Measurements from ENCODE around the gene SYNRG. TPM values are rescaled to one million over a fixed set of nuclear protein-coding genes. Genes with fewer than 3 reads are reported as not detected.

The SYNRG gene
- polyA plus RNA-seq, 1 of the 3 experiments (the other 2 are of a cell fraction) = 8.9 TPM

GRCh38 chr17:37609170-37610040 lies at the start of gene SYNRG (continued):
- TF ChIP-seq TAF1 (IDR thresholded peaks at IDR 0.05; ENCODE audit: borderline replicate concordance, low read depth, low read length) = peak; percentile 91
- peak; percentile 60; the same call in 1 of the 2 replicates for TF ChIP-seq TCF12 (IDR thresholded peaks at IDR 0.05)
- TF ChIP-seq RFX5 (IDR thresholded peaks at IDR 0.05; ENCODE audit: low read length) = no peak
- no peak for TF ChIP-seq IRF3 (IDR thresholded peaks at IDR 0.05; ENCODE audit: low read depth, low read length)
- TF ChIP-seq EP300 (IDR thresholded peaks at IDR 0.05; ENCODE audit: borderline replicate concordance in 1 of 2, low read depth in 1 of 2, low read length in 1 of 2) = peak; percentile 4 to 52; a peak in 1 of 4 replicates
- no peak; the same call in 1 of the 2 replicates for TF ChIP-seq JUND (IDR thresholded peaks at IDR 0.05)
- no peak for TF ChIP-seq EZH2phosphoT487 (IDR thresholded peaks at IDR 0.05; ENCODE audit: borderline replicate concordance, low read depth)
- no peak for TF ChIP-seq NRF1 (IDR thresholded peaks at IDR 0.05; ENCODE audit: low read depth, low read length)
- no peak for TF ChIP-seq SMC3 (IDR thresholded peaks at IDR 0.05; ENCODE audit: low read depth, low read length)
- TF ChIP-seq GABPA (IDR thresholded peaks at IDR 0.05; ENCODE audit: low read depth) = peak; percentile 80
- peak; percentile 92 for TF ChIP-seq YY1 (IDR thresholded peaks at IDR 0.05; ENCODE audit: low read depth)
- peak; percentile 75 for TF ChIP-seq CHD2 (IDR thresholded peaks at IDR 0.05; ENCODE audit: low read length, partially characterized antibody)
- peak; percentile 70; the same call in 1 of the 2 replicates for TF ChIP-seq FOXM1 (IDR thresholded peaks at IDR 0.05; ENCODE audit: low read depth)
- peak; percentile 28; the same call in 1 of the 2 replicates for TF ChIP-seq RCOR1 (IDR thresholded peaks at IDR 0.05; ENCODE audit: low read length)

GRCh38 chr17:37657202-37657601 lies 48.0 kb upstream of the SYNRG start:
- H2AFZ ChIP-seq (ENCODE audit: low read depth) = no peak overlapping the region
- no peak overlapping the region for H3K4me3 ChIP-seq (ENCODE audit: low read depth in 2 of 2, low read length in 1 of 2)
- no peaks in the 10 kb centered on the region for H3K27me3 ChIP-seq (ENCODE audit: insufficient read depth)
- H4K20me1 ChIP-seq (ENCODE audit: insufficient read depth) = no peaks in the 10 kb centered on the region
- no peaks in the 10 kb centered on the region for H3K36me3 ChIP-seq (replicated peaks in 1 of 2; ENCODE audit: control insufficient read depth in 1 of 2, insufficient read depth in 2 of 2, low read length in 1 of 2)
- no peaks in the 10 kb centered on the region for H3K9me2 ChIP-seq
- no peak for DNase-seq
- no peak overlapping the region for H3K9ac ChIP-seq
- no peaks in the 10 kb centered on the region for H3K9me3 ChIP-seq
- no peaks in the 10 kb centered on the region for H3K4me1 ChIP-seq (ENCODE audit: control insufficient read depth in 1 of 2, insufficient read depth in 2 of 2, low read depth in 1 of 2, low read length in 1 of 2)
- ChIA-PET POLR2A (no interaction called here), CTCF (interaction anchor here (2.2 kb wide), 1 partner anchor 159 kb away, joined by 10 read pairs; no protein-coding TSS in a partner anchor)
- no peaks in the 10 kb centered on the region for H3F3A ChIP-seq (replicated peaks; ENCODE audit: insufficient read depth)
- no peaks in the 10 kb centered on the region for H3K79me2 ChIP-seq (ENCODE audit: insufficient read depth)
- no peak overlapping the region for H3K4me2 ChIP-seq
- H3K27ac ChIP-seq (ENCODE audit: low read depth in 2 of 2, low read length in 1 of 2) = no peak overlapping the region
- no peak for TF ChIP-seq NRF1 (IDR thresholded peaks at IDR 0.05; ENCODE audit: low read depth, low read length)
- TF ChIP-seq RCOR1 (IDR thresholded peaks at IDR 0.05; ENCODE audit: low read length) = no peak
- no peak for TF ChIP-seq SIN3A (IDR thresholded peaks at IDR 0.05; ENCODE audit: borderline replicate concordance, low read depth, low read length)
- TF ChIP-seq USF1 (IDR thresholded peaks at IDR 0.05; ENCODE audit: borderline replicate concordance, low read depth) = no peak
- no peak for TF ChIP-seq MXI1 (IDR thresholded peaks at IDR 0.05; ENCODE audit: low read depth, low read length)
- WGBS (ENCODE audit: low lambda C conversion rate) = 60% methylated on average over 1 of the region's 1 CpG

All from SK-N-SH (cell line).